Measurements from ENCODE around the gene TMEM141.

The TMEM141 gene

DNA sequence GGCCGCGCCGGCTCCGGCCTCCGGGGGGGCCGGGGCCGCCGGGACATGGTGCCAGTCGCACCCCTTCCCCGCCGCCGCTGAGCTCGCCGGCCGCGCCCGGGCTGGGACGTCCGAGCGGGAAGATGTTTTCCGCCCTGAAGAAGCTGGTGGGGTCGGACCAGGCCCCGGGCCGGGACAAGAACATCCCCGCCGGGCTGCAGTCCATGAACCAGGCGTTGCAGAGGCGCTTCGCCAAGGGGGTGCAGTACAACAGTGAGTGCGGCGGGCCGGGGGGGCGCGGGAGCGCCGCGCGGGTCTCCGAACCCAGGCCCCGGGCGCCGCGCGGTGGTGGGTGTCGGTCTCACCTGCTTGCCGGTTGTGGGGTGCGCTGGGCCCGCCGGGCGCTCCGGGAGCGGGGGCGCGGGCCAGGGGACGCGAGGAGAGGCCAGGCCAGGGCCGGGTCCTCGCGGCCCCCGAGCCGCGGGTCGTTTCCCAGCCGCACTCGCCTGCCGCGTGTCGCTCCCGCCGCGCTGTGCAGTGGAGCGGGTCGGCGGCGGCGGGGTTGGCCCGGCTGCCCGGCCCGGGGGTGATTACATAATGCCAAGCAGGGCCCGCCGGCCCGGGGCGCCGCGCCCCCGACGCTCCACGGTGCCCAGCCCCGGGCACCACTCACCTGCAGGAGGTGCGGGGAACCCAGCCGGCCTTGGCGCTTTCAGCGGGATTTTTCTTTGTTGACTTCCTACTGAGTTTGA is 17.1 kb downstream of the TMEM141 start:
- peak overlapping the region; percentile 99 for H3K27ac ChIP-seq

DNA sequence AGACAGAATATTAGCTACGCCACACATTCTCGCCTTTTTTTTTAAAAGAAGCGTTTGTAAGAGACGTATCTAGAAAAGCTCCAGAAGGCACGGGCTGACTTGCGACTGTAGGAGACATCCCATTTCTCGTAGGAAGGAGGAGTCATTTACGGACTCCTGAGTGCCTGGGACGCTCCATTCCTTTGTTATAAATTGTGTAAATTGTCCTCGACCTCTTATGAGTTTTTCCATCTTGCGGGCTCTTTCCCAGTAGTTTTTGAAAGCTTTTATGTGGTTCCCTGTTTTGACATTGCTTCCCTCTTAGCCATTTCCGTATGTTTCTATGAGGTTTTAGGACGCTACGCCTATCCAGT is 17.6 kb downstream of the TMEM141 start:
- TF ChIP-seq, protein P1, sequence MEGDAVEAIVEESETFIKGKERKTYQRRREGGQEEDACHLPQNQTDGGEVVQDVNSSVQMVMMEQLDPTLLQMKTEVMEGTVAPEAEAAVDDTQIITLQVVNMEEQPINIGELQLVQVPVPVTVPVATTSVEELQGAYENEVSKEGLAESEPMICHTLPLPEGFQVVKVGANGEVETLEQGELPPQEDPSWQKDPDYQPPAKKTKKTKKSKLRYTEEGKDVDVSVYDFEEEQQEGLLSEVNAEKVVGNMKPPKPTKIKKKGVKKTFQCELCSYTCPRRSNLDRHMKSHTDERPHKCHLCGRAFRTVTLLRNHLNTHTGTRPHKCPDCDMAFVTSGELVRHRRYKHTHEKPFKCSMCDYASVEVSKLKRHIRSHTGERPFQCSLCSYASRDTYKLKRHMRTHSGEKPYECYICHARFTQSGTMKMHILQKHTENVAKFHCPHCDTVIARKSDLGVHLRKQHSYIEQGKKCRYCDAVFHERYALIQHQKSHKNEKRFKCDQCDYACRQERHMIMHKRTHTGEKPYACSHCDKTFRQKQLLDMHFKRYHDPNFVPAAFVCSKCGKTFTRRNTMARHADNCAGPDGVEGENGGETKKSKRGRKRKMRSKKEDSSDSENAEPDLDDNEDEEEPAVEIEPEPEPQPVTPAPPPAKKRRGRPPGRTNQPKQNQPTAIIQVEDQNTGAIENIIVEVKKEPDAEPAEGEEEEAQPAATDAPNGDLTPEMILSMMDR (conservative IDR thresholded peaks at IDR 0.05): no peak
- peak overlapping the region; percentile 99 for H3K27ac ChIP-seq

More for the DNA sequence above, 17.1 kb downstream of the TMEM141 start:
- TF ChIP-seq, protein P1 (conservative IDR thresholded peaks at IDR 0.05): no peak; the same call in 1 of the 2 replicates

DNA sequence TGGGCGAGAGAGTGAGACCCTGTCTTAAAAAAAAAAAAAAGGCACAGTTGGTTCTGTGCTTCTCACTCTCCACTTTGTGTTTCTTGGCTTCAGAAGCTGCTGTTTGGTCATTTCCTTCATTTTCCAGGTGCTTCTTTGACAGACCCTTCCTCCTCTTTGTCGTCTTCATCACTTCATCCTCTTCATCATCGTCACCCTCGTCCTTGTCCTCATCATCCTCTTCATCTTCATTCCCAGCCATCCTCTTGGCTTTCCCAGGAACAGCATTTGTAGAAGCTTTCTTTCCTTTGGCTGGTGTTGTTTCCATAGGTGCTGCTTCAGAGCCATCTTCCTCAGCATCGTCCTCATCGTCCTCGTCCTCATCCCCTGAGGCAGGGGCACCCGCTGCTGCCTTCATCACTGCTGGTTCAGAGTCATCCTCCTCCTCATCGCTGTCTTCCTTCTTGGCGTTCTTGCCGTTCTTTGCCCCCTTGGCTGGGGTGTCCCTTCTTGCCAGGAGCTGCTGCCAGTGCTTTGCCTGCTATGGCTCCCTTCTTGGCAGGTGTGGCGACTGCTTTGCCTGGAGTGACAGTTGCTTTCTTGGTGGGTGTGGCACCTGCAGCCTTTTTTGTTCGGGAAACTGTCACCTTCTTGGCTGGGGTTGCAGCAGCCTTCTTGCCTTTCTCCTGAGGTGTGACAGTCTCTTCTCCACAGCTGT is 23.7 kb downstream of the TMEM141 start:
- no peak overlapping the region for H3K27ac ChIP-seq
- TF ChIP-seq, protein P1 (conservative IDR thresholded peaks at IDR 0.05): no peak

DNA sequence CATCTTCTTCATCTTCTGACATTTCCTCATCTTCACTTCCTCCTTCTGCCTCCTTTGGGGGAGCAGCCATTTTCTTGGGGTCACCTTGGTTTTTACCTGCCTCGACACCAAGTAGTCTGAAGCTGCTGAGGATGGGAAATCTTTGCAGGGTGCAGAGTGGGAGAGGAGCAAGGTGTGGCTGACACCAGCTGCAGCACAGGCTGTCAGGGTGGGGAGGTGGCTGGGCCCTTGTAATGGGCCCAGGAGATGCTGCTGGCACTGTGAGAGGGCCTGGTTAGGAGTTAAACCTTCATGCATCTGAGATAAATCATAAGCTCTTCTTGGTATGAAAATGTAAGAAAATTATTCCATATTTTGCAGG is 24.3 kb downstream of the TMEM141 start:
- H3K27ac ChIP-seq: no peak overlapping the region
- TF ChIP-seq, protein P1 (conservative IDR thresholded peaks at IDR 0.05): no peak

DNA sequence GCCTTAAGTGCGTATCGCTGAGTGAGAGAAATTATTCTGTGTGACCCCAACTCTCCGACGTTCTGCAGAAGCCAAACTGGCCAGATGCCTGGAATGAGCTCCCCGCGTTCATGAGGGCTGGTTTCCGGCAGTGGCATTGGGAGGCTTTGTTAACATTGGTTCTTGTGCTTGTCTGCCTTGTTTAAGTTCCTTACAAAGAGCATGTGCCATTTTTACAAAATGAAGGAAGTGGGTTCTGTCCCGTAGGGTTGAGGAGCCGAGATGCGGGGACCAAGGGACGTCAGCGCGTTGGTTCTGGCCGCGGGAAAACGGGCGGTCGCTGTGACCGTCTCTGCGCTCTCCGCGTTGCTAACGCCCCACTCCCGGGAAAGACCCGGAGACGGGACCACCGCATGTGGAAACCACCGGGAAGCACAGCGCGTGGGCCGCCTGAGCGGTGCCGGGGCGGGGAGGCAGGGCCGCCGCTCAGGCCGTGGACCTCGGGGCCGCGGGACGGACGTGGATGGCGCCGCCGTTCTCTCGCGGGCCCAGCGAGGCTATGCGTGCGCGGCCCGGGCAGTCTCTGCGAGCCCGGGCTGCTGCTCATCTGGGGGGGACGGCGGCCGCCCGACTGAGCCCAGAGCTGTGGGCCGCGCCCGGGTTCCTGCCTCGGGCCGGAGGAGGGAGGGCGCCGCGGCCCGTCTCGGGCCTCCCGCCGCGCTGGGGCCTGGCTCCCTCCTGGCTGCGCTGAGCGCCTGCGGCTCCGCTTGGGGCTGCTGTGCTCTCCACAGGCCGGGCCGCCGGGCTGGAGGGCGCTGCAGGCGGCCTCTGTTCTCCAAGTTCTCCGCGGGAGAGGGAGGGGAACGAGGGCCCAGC is 30.1 kb downstream of the TMEM141 start:
- 0 out of 2 replicates have a peak overlapping the region, but pooled peaks have one; percentile 16 for H3K27ac ChIP-seq
- TF ChIP-seq, protein P1 (conservative IDR thresholded peaks at IDR 0.05): no peak

DNA sequence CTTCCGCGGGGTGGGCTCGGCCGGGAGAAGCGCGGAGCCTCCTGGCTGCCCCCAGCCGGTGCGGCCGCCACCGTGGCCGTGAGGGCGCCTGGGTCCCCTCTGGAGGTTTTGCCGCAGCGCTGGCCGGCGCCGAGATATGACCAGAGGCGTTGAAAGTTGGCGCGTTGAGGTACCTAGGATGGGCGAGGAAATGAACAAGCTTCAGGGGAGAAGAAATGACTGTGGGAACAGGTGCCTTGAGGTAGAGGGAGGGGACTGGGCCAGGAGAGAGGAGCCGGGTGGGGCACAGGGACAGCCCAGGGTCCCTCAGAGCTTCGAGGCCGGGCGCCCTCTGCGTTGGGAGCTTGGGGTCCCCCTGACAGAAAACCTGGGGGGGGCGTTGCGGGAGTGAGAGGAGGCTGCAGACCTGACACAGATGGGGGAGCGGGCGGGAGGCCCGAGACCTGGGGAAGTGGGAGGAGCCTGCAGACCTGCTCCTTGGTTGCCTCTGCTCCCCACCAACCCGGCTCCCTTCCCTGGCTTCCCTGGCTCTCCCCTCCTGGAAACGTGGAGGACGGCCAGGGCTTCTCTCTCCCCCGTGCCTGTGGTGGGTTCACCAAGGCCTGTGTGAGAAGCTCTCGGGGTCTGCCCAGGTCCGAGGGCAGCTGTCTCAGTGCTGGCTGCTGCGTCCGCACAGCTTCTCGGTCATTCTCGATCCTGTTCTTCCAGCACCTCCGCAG is 30.8 kb downstream of the TMEM141 start:
- TF ChIP-seq, protein P1 (conservative IDR thresholded peaks at IDR 0.05): no peak
- H3K27ac ChIP-seq: 0 out of 2 replicates have a peak overlapping the region, but pooled peaks have one; percentile 16

All from VCaP (cell line).